ENCODE data around the gene AGBL3.
"Not testable (repeated sequence)": the region's sequence is repeated elsewhere in the genome, so short reads cannot be mapped to it uniquely, and the experiment has no call there.

Gene AGBL3

GRCh38 chr7:134966691-134967090, 19.6 kb upstream of the AGBL3 start:
- H3K9me3 ChIP-seq = no peaks in the 10 kb centered on the region
- H3K4me3 ChIP-seq = no peak overlapping the region
- no peaks in the 10 kb centered on the region for H3K27me3 ChIP-seq
- H3K36me3 ChIP-seq = peaks cover 36 to 75% (median 57%) of the 10 kb centered on the region in 3 donors
- TF ChIP-seq, protein P1, sequence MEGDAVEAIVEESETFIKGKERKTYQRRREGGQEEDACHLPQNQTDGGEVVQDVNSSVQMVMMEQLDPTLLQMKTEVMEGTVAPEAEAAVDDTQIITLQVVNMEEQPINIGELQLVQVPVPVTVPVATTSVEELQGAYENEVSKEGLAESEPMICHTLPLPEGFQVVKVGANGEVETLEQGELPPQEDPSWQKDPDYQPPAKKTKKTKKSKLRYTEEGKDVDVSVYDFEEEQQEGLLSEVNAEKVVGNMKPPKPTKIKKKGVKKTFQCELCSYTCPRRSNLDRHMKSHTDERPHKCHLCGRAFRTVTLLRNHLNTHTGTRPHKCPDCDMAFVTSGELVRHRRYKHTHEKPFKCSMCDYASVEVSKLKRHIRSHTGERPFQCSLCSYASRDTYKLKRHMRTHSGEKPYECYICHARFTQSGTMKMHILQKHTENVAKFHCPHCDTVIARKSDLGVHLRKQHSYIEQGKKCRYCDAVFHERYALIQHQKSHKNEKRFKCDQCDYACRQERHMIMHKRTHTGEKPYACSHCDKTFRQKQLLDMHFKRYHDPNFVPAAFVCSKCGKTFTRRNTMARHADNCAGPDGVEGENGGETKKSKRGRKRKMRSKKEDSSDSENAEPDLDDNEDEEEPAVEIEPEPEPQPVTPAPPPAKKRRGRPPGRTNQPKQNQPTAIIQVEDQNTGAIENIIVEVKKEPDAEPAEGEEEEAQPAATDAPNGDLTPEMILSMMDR (IDR thresholded peaks at IDR 0.05) = no peak
- H3K4me1 ChIP-seq = peaks cover 0 to 39% (median 17%) of the 10 kb centered on the region in 4 donors
- intact Hi-C loops (cut with DNase I; ENCODE audit: low total_unique reads) = no loop called here
- H3K27ac ChIP-seq = peak overlapping the region in 1 of 2 donors; percentile 28
- DNase-seq = no peak

GRCh38 chr7:134968110-134968509, 18.2 kb upstream of the AGBL3 start:
- H3K9me3 ChIP-seq = no peaks in the 10 kb centered on the region
- intact Hi-C loops (cut with DNase I; ENCODE audit: low total_unique reads) = no loop called here
- no peak overlapping the region for H3K27ac ChIP-seq
- H3K36me3 ChIP-seq = peaks cover 36 to 76% (median 55%) of the 10 kb centered on the region in 3 donors
- peaks cover 0 to 25% (median 7%) of the 10 kb centered on the region in 4 donors for H3K4me1 ChIP-seq
- TF ChIP-seq, protein P1 (IDR thresholded peaks at IDR 0.05) = no peak
- no peak for DNase-seq
- no peak overlapping the region for H3K4me3 ChIP-seq
- no peaks in the 10 kb centered on the region for H3K27me3 ChIP-seq

DNA sequence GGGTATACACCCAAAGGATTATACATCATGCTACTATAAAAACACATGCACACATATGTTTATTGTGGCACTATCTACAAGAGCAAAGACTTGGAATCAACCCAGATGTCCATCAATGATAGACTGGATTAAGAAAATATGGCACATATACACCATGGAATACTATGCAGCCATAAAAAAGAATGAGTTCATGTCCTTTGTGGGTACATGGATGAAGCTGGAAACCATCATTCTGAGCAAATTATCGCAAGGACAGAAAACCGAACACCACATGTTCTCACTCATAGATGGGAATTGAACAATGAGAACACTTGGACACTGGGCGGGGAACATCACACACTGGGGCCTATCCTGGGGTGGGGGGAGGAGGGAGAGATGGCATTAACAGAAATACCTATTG, 4.7 kb upstream of the AGBL3 start:
- H3K36me3 ChIP-seq; intact Hi-C loops (cut with DNase I; ENCODE audit: low total_unique reads); H3K27me3 ChIP-seq; DNase-seq; H3K4me1 ChIP-seq; H3K27ac ChIP-seq; H3K4me3 ChIP-seq: not testable (repeated sequence)
- H3K9me3 ChIP-seq = peaks cover 0 to 25% (median 0%) of the 10 kb centered on the region in 3 donors

GRCh38 chr7:134985894-134986362, 380 bp upstream of the AGBL3 start:
- Histone ChIP-seq H3K4me3 (peak overlapping the region; percentile 80 to 91), H3K27ac (peak overlapping the region; percentile 91 to 95), H3K36me3 (no peaks in the 10 kb centered on the region), H3K9me3 (no peaks in the 10 kb centered on the region), H3K4me1 (peaks cover 0 to 21% (median 5%) of the 10 kb centered on the region in 4 donors), H3K27me3 (no peaks in the 10 kb centered on the region)
- no peak for DNase-seq
- TF ChIP-seq, protein P1 (IDR thresholded peaks at IDR 0.05) = no peak
- intact Hi-C loops (cut with DNase I; ENCODE audit: low total_unique reads) = no loop called here

GRCh38 chr7:134988161-134988560, 1.9 kb downstream of the AGBL3 start:
- Histone ChIP-seq H3K4me3 (peak overlapping the region in 1 of 2 donors; percentile 91), H3K36me3 (no peaks in the 10 kb centered on the region), H3K4me1 (peaks cover 0 to 43% (median 13%) of the 10 kb centered on the region in 4 donors), H3K27me3 (no peaks in the 10 kb centered on the region), H3K9me3 (no peaks in the 10 kb centered on the region), H3K27ac (no peak overlapping the region)
- TF ChIP-seq, protein P1 (IDR thresholded peaks at IDR 0.05) = no peak
- intact Hi-C loops (cut with DNase I; ENCODE audit: low total_unique reads) = no loop called here
- no peak for DNase-seq

DNA sequence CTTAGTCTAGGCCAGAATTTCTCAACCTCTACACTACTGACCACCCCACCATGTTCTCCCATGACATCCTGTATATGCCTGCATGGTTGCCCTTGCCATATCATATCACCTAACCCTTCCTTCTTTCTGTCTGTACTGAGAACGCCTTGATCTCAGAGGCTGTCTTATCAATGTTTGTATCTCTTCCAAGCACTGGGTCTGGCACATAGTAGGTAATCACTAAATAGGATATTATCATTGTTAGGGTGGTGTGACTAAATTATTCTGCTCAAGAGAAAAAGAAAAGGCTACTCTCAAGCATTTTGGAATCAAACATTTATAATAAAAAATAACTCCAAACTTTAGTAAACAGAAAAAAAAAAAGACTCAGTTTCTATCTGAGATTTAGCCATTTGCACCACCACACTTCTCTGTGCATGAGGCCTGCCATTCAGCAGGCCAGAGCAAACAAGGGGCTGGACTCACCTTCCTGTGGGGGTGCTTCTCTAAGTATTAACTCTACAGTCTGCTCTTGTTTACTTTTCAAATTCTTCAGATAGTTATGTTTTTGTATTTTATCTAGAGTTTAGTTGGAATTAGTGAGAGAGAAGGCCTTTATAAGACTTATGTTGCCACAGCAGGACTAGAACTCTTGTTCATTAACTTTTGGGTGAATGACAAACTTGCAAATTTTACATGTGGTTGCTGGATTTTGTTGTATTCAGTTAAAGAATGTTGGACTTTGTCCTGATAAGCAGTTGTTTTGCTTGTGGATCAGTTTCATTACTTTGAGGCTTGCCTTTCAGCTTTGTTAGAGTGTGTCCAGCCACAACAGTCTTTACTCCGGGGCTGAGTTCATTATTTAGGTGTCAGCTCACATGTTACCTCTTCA, 5.4 kb downstream of the AGBL3 start:
- no peaks in the 10 kb centered on the region for H3K9me3 ChIP-seq
- DNase-seq = no peak
- H3K27me3 ChIP-seq = no peaks in the 10 kb centered on the region
- peaks cover 0 to 68% (median 29%) of the 10 kb centered on the region in 4 donors for H3K4me1 ChIP-seq
- no peak overlapping the region for H3K4me3 ChIP-seq
- H3K36me3 ChIP-seq = peaks cover 0 to 14% (median 0%) of the 10 kb centered on the region in 3 donors
- peak overlapping the region; percentile 48 to 57 for H3K27ac ChIP-seq
- TF ChIP-seq, protein P1 (IDR thresholded peaks at IDR 0.05) = no peak
- intact Hi-C loops (cut with DNase I; ENCODE audit: low total_unique reads) = loop anchor here (10.0 kb wide), 1 partner anchor 173 kb away; no protein-coding TSS in a partner anchor
